Uterus (tissue), 2 donors: Measurements from ENCODE around the gene CPSF4.

Source experiments
- POLR2A ChIP-seq, 2 donors: fragments of 450-650 bp; IDR thresholded peaks; one replicate each; pipeline ENCODE4 v1.6.1; 2016; ENCODE audit warnings: antibody characterized with exemption in 2 of 2, mild to moderate bottlenecking in 1 of 2, moderate library complexity in 1 of 2
- TF ChIP-seq, protein P1 (sequence below), 4 experiments: fragments of 200-600 bp in 2 of 4; fragments of 450-650 bp in 2 of 4; sonication (generic) in 2 of 4; IDR thresholded peaks; one replicate each; pipeline ENCODE4 v1.5.1; 2016 to 2019; ENCODE audit warnings: antibody characterized with exemption in 4 of 4, mild to moderate bottlenecking in 2 of 4, moderate library complexity in 1 of 4

- TF ChIP-seq, protein P1, sequence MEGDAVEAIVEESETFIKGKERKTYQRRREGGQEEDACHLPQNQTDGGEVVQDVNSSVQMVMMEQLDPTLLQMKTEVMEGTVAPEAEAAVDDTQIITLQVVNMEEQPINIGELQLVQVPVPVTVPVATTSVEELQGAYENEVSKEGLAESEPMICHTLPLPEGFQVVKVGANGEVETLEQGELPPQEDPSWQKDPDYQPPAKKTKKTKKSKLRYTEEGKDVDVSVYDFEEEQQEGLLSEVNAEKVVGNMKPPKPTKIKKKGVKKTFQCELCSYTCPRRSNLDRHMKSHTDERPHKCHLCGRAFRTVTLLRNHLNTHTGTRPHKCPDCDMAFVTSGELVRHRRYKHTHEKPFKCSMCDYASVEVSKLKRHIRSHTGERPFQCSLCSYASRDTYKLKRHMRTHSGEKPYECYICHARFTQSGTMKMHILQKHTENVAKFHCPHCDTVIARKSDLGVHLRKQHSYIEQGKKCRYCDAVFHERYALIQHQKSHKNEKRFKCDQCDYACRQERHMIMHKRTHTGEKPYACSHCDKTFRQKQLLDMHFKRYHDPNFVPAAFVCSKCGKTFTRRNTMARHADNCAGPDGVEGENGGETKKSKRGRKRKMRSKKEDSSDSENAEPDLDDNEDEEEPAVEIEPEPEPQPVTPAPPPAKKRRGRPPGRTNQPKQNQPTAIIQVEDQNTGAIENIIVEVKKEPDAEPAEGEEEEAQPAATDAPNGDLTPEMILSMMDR (IDR thresholded peaks at IDR 0.05), result no peak
- no peak for TF ChIP-seq POLR2A (IDR thresholded peaks at IDR 0.05)
Observed at GRCh38 chr7:99440195-99440594, 1.5 kb downstream of the CPSF4 start.
